ENCODE data around the gene CHST6. TPM values are rescaled to one million over a fixed set of nuclear protein-coding genes. Genes with fewer than 3 reads are reported as not detected.
"Not testable (repeated sequence)": the region's sequence is repeated elsewhere in the genome, so short reads cannot be mapped to it uniquely, and the experiment has no call there.

The CHST6 gene
- 0.79 TPM for total RNA-seq
- polyA plus RNA-seq (ENCODE audit: insufficient read depth, low read depth, low replicate concordance) = 0.04 TPM
- long read RNA-seq, donor 1 = 0 reads
- long read RNA-seq, donor 2 = 0 reads
- long read RNA-seq, donor 3 = 0 reads
- long read RNA-seq, donor 4 = 0 reads
- long read RNA-seq, donor 5 = 0 reads
- long read RNA-seq, donor 6 = 0 reads
- long read RNA-seq, donor 7, partial matches to known transcripts = 0 of 1 reads
- long read RNA-seq, donor 7, other reads (novel, unspliced or antisense) = 1 of 1 reads
- long read RNA-seq, donor 8 = 0 reads
- long read RNA-seq, donor 9 = 0 reads
- long read RNA-seq, donor 10 = 0 reads

GRCh38 chr16:75495076-75495674 lies at the start of gene CHST6:
CHST6 (minus strand) TSS chr16:75495441; CDS start chr16:75479828, 15,613 bp downstream.
- FAIRE-seq = no peak
- no peak within 1 kb of the TSS for H3K27ac ChIP-seq (ENCODE audit: low read depth in 2 of 2, low read length in 2 of 2)
- intact Hi-C loops (cut with DNase I) = no loop called here
- H3K4me1 ChIP-seq (ENCODE audit: control insufficient read depth in 2 of 3, insufficient read depth in 2 of 3, low read depth in 1 of 3, low read length in 3 of 3) = peaks cover 0 to 8% (median 0%) of the 10 kb centered on the region in 3 donors
- no peak within 1 kb of the TSS for H3K9ac ChIP-seq (ENCODE audit: low read length in 3 of 3)
- H3K36me3 ChIP-seq (ENCODE audit: control insufficient read depth in 2 of 3, insufficient read depth in 3 of 3, low read length in 3 of 3) = no peaks in the 10 kb centered on the region
- H3K9me3 ChIP-seq (ENCODE audit: control insufficient read depth in 2 of 3, insufficient read depth in 1 of 3, low read length in 3 of 3) = no peaks in the 10 kb centered on the region
- peak; percentile 51 to 82 (median 70) for DNase-seq
- peak within 1 kb of the TSS in 1 of 3 donors; percentile 43 for H3K4me3 ChIP-seq (ENCODE audit: low read length in 3 of 3)
- TF ChIP-seq, protein P1, sequence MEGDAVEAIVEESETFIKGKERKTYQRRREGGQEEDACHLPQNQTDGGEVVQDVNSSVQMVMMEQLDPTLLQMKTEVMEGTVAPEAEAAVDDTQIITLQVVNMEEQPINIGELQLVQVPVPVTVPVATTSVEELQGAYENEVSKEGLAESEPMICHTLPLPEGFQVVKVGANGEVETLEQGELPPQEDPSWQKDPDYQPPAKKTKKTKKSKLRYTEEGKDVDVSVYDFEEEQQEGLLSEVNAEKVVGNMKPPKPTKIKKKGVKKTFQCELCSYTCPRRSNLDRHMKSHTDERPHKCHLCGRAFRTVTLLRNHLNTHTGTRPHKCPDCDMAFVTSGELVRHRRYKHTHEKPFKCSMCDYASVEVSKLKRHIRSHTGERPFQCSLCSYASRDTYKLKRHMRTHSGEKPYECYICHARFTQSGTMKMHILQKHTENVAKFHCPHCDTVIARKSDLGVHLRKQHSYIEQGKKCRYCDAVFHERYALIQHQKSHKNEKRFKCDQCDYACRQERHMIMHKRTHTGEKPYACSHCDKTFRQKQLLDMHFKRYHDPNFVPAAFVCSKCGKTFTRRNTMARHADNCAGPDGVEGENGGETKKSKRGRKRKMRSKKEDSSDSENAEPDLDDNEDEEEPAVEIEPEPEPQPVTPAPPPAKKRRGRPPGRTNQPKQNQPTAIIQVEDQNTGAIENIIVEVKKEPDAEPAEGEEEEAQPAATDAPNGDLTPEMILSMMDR (IDR thresholded peaks at IDR 0.05; ENCODE audit: borderline replicate concordance, extremely low read depth, insufficient read depth) = no peak
- no peaks in the 10 kb centered on the region for H3K27me3 ChIP-seq (ENCODE audit: control insufficient read depth, insufficient read depth, low read length)

GRCh38 chr16:75542462-75542861 lies 47.2 kb upstream of the CHST6 start:
- H3K27me3 ChIP-seq (ENCODE audit: control insufficient read depth, insufficient read depth, low read length); DNase-seq; H3K27ac ChIP-seq (ENCODE audit: low read depth in 2 of 2, low read length in 2 of 2); H3K9ac ChIP-seq (ENCODE audit: low read length in 3 of 3); FAIRE-seq; intact Hi-C loops (cut with DNase I); H3K9me3 ChIP-seq (ENCODE audit: control insufficient read depth in 2 of 3, insufficient read depth in 1 of 3, low read length in 3 of 3); H3K4me3 ChIP-seq (ENCODE audit: low read length in 3 of 3); H3K4me1 ChIP-seq (ENCODE audit: control insufficient read depth in 2 of 3, insufficient read depth in 2 of 3, low read depth in 1 of 3, low read length in 3 of 3); H3K36me3 ChIP-seq (ENCODE audit: control insufficient read depth in 2 of 3, insufficient read depth in 3 of 3, low read length in 3 of 3): not testable (repeated sequence)

GRCh38 chr16:75541236-75541635 lies 46.0 kb upstream of the CHST6 start:
- no peak overlapping the region for H3K9ac ChIP-seq (ENCODE audit: low read length in 3 of 3)
- H3K4me3 ChIP-seq (ENCODE audit: low read length in 3 of 3) = no peak overlapping the region
- TF ChIP-seq, protein P1 (IDR thresholded peaks at IDR 0.05; ENCODE audit: borderline replicate concordance, extremely low read depth, insufficient read depth) = no peak
- no peaks in the 10 kb centered on the region for H3K9me3 ChIP-seq (ENCODE audit: control insufficient read depth in 2 of 3, insufficient read depth in 1 of 3, low read length in 3 of 3)
- intact Hi-C loops (cut with DNase I) = no loop called here
- no peaks in the 10 kb centered on the region for H3K27me3 ChIP-seq (ENCODE audit: control insufficient read depth, insufficient read depth, low read length)
- DNase-seq = no peak
- no peaks in the 10 kb centered on the region for H3K36me3 ChIP-seq (ENCODE audit: control insufficient read depth in 2 of 3, insufficient read depth in 3 of 3, low read length in 3 of 3)
- FAIRE-seq = no peak
- H3K27ac ChIP-seq (ENCODE audit: low read depth in 2 of 2, low read length in 2 of 2) = no peak overlapping the region
- no peaks in the 10 kb centered on the region for H3K4me1 ChIP-seq (ENCODE audit: control insufficient read depth in 2 of 3, insufficient read depth in 2 of 3, low read depth in 1 of 3, low read length in 3 of 3)

- H3K9me3 ChIP-seq (ENCODE audit: control insufficient read depth in 2 of 3, insufficient read depth in 1 of 3, low read length in 3 of 3); FAIRE-seq; H3K4me1 ChIP-seq (ENCODE audit: control insufficient read depth in 2 of 3, insufficient read depth in 2 of 3, low read depth in 1 of 3, low read length in 3 of 3); H3K27me3 ChIP-seq (ENCODE audit: control insufficient read depth, insufficient read depth, low read length); DNase-seq; H3K9ac ChIP-seq (ENCODE audit: low read length in 3 of 3); H3K27ac ChIP-seq (ENCODE audit: low read depth in 2 of 2, low read length in 2 of 2); H3K36me3 ChIP-seq (ENCODE audit: control insufficient read depth in 2 of 3, insufficient read depth in 3 of 3, low read length in 3 of 3); intact Hi-C loops (cut with DNase I); H3K4me3 ChIP-seq (ENCODE audit: low read length in 3 of 3): not testable (repeated sequence)
These were observed 43.8 kb upstream of the CHST6 start for GRCh38 chr16:75538882-75539565.
